Neural cell (in vitro differentiated cells): ENCODE measurements around the gene TOM1.

Experiments used
- MXI1 ChIP-seq: fragments of 450-650 bp; conservative IDR thresholded peaks from 2 replicates; pipeline ENCODE4 v1.6.1; 2014; ENCODE audit warnings: antibody characterized with exemption, mild to moderate bottlenecking; ENCODE audit not compliant: poor library complexity, severe bottlenecking
- POLR2AphosphoS5 ChIP-seq: IDR thresholded peaks from 2 replicates; pipeline ENCODE4 v1.6.1; 2012
- TF ChIP-seq, protein P1 (sequence below): fragments of 450-650 bp; IDR thresholded peaks from 2 replicates; pipeline ENCODE4 v1.5.1; 2014; ENCODE audit warnings: antibody characterized with exemption, mild to moderate bottlenecking, moderate library complexity; ENCODE audit not compliant: poor library complexity, severe bottlenecking

DNA sequence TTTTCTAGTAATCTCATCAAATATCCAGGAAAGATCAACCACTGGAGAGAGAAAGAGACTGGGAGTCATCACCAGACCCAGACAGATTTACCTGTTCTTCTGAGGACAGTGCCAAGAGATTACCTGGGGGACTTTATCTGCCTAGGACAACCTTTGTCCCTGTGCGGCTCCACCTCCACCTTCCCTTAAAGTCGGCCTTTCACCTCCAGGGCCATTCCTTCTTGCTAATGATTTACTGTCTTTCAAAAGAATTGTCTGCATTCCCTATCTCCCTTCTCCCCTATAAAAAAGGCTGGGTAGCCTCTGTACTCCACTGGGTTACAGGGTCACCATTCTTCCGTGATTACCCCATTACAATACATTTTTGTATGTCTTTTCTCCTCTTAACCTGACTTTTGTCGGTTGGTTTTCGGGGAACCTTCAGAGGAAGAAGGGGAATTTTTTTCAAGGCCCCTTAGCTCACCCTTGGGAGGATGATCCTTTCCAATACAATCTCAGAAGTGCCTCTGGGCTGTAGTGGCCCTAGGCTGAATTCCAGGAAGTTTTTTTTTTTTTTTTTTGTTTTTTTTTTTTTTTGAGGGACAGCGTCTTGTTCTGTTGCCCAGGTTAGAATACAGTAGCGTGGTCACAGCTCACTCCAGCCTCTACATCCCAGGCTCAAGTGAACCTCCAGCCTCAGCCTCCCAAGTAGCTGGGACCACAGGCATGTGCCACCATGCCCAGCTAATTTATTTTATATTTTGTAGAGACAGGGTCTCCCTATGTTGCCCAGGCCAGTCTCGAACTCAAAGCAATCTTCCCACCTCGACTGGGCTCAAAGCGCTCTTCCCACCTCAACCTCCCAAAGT lies 79.7 kb downstream of the TOM1 start:
- TF ChIP-seq, protein P1, sequence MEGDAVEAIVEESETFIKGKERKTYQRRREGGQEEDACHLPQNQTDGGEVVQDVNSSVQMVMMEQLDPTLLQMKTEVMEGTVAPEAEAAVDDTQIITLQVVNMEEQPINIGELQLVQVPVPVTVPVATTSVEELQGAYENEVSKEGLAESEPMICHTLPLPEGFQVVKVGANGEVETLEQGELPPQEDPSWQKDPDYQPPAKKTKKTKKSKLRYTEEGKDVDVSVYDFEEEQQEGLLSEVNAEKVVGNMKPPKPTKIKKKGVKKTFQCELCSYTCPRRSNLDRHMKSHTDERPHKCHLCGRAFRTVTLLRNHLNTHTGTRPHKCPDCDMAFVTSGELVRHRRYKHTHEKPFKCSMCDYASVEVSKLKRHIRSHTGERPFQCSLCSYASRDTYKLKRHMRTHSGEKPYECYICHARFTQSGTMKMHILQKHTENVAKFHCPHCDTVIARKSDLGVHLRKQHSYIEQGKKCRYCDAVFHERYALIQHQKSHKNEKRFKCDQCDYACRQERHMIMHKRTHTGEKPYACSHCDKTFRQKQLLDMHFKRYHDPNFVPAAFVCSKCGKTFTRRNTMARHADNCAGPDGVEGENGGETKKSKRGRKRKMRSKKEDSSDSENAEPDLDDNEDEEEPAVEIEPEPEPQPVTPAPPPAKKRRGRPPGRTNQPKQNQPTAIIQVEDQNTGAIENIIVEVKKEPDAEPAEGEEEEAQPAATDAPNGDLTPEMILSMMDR, result no peak
- TF ChIP-seq MXI1 (no peak), POLR2AphosphoS5 (no peak)
